ENCODE measurements around the gene CDIP1. TPM values are rescaled to one million over a fixed set of nuclear protein-coding genes. Genes with fewer than 3 reads are reported as not detected.
A peak's percentile ranks its signal among the peaks of the same experiment; 100 is the strongest.

CDIP1 gene
- total and polyA plus RNA-seq, 9 of the 15 experiments (the other 6 are each of a cell fraction or from before 2014, with no cell fraction given): 0.29 TPM; not detected in 8

DNA sequence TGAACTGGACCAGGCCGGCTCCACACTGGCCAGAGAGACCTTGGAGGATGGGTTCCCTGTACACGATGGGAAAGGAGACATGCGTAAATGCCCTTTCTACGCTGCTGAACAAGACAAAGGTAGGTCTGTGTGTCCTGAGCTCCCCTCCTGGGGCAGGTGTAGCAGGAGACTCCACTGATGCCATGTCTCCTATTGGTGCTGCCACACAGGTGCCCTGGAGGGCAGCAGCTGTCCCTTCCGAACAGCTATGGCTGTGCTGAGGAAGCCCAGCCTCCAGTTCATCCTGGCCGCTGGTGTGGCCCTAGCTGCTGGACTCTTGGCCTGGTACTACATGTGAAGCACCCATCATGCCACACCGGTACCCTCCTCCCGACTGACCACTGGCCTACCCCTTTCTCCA lies 29.2 kb downstream of the CDIP1 start:
- Histone ChIP-seq H3K4me3 (no peak overlapping the region), H4K20me1 (replicated peaks; ENCODE audit: control insufficient read depth, insufficient read depth, low read length) (0 out of 2 replicates have a peak, but pooled peaks cover 6% of the 10 kb centered on the region), H2AFZ (ENCODE audit: low read depth, low read length) (no peak overlapping the region), H3K36me3 (ENCODE audit: control insufficient read depth, insufficient read depth, low read length) (peaks cover 74% of the 10 kb centered on the region; the same call in 2 of the 3 replicates), H3K27ac (ENCODE audit: extremely low read depth, low read depth, low read length) (no peak overlapping the region), H3K9me1 (ENCODE audit: control insufficient read depth, insufficient read depth, low read length) (no peaks in the 10 kb centered on the region), H3K4me2 (ENCODE audit: insufficient read depth, low read length) (no peak overlapping the region), H3K9ac (ENCODE audit: insufficient read depth in 1 of 2, low read depth in 2 of 2, low read length in 2 of 2) (0 out of 4 replicates have a peak overlapping the region, but pooled peaks of 1 of the 2 experiments have one; percentile 19), H3K27me3 (ENCODE audit: control insufficient read depth in 2 of 2, insufficient read depth in 2 of 2, low read length in 2 of 2) (no peaks in the 10 kb centered on the region), H3K9me3 (replicated peaks; ENCODE audit: control insufficient read depth, insufficient read depth, low read depth, low read length) (no peaks in the 10 kb centered on the region), H3K4me1 (replicated peaks in 1 of 2; ENCODE audit: control insufficient read depth in 2 of 2, insufficient read depth in 2 of 2, low read length in 2 of 2) (peaks cover 0 to 13% of the 10 kb centered on the region in 2 experiments; a peak in 2 of 5 replicates), H3K79me2 (ENCODE audit: control insufficient read depth, insufficient read depth, low read length) (no peaks in the 10 kb centered on the region)
- in situ Hi-C loops (cut with MboI): no loop called here
- BruUV-seq (replicated peaks): no TSS peak
- DNase-seq (ENCODE audit: extremely low read depth in 1 of 4, low spot score in 3 of 4) (no peak), ATAC-seq (no peak), FAIRE-seq (no peak)
- 93% methylated on average over 8 of the region's 8 CpGs for WGBS (ENCODE audit: insufficient coverage, low coverage, missing lambda C conversion rate)
- intact Hi-C loops (cut with micrococcal nuclease): no loop called here
- POLR2A ChIA-PET: interaction anchor here (0.9 to 1.2 kb wide), 2 partner anchors 45 to 98 kb away, joined by 3 read pairs; no protein-coding TSS in a partner anchor
- CTCF ChIA-PET (ENCODE audit: low intra/inter-chr PET ratio): no interaction called here
- TF ChIP-seq, protein P1, sequence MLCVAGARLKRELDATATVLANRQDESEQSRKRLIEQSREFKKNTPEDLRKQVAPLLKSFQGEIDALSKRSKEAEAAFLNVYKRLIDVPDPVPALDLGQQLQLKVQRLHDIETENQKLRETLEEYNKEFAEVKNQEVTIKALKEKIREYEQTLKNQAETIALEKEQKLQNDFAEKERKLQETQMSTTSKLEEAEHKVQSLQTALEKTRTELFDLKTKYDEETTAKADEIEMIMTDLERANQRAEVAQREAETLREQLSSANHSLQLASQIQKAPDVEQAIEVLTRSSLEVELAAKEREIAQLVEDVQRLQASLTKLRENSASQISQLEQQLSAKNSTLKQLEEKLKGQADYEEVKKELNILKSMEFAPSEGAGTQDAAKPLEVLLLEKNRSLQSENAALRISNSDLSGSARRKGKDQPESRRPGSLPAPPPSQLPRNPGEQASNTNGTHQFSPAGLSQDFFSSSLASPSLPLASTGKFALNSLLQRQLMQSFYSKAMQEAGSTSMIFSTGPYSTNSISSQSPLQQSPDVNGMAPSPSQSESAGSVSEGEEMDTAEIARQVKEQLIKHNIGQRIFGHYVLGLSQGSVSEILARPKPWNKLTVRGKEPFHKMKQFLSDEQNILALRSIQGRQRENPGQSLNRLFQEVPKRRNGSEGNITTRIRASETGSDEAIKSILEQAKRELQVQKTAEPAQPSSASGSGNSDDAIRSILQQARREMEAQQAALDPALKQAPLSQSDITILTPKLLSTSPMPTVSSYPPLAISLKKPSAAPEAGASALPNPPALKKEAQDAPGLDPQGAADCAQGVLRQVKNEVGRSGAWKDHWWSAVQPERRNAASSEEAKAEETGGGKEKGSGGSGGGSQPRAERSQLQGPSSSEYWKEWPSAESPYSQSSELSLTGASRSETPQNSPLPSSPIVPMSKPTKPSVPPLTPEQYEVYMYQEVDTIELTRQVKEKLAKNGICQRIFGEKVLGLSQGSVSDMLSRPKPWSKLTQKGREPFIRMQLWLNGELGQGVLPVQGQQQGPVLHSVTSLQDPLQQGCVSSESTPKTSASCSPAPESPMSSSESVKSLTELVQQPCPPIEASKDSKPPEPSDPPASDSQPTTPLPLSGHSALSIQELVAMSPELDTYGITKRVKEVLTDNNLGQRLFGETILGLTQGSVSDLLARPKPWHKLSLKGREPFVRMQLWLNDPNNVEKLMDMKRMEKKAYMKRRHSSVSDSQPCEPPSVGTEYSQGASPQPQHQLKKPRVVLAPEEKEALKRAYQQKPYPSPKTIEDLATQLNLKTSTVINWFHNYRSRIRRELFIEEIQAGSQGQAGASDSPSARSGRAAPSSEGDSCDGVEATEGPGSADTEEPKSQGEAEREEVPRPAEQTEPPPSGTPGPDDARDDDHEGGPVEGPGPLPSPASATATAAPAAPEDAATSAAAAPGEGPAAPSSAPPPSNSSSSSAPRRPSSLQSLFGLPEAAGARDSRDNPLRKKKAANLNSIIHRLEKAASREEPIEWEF (CRISPR knock-in tag; IDR thresholded peaks at IDR 0.05): no peak
- no peak for TF ChIP-seq ZNF311 (CRISPR knock-in tag; IDR thresholded peaks at IDR 0.05)
- TF ChIP-seq ZNF134 (CRISPR knock-in tag; conservative IDR thresholded peaks at IDR 0.05): no peak
- no peak for TF ChIP-seq CBFA2T2 (conservative IDR thresholded peaks at IDR 0.05)
- TF ChIP-seq ZBTB8A (IDR thresholded peaks at IDR 0.05; ENCODE audit: partially characterized antibody): no peak
- TF ChIP-seq BACH1 (tag; IDR thresholded peaks at IDR 0.05): no peak
- TF ChIP-seq NFYB (IDR thresholded peaks at IDR 0.05; ENCODE audit: extremely low read depth, insufficient read length): no peak
- TF ChIP-seq ZNF232 (CRISPR knock-in tag; IDR thresholded peaks at IDR 0.05): no peak
- TF ChIP-seq FIP1L1 (IDR thresholded peaks at IDR 0.05; ENCODE audit: low read depth, low read length, poor library complexity, severe bottlenecking): no peak
- TF ChIP-seq NFIX (CRISPR knock-in tag; IDR thresholded peaks at IDR 0.05; ENCODE audit: low read depth): no peak
- no peak for TF ChIP-seq ZSCAN32 (CRISPR knock-in tag; IDR thresholded peaks at IDR 0.05)
- TF ChIP-seq STAG1 (CRISPR knock-in tag; IDR thresholded peaks at IDR 0.05; ENCODE audit: borderline replicate concordance): no peak
- TF ChIP-seq CEBPG (CRISPR knock-in tag; IDR thresholded peaks at IDR 0.05): no peak
- TF ChIP-seq CEBPG (tag; conservative IDR thresholded peaks at IDR 0.05 in 1 of 2, IDR thresholded peaks at IDR 0.05 in 1 of 2): no peak
- TF ChIP-seq HMG20B (CRISPR knock-in tag; IDR thresholded peaks at IDR 0.05): no peak
- TF ChIP-seq, protein P2, sequence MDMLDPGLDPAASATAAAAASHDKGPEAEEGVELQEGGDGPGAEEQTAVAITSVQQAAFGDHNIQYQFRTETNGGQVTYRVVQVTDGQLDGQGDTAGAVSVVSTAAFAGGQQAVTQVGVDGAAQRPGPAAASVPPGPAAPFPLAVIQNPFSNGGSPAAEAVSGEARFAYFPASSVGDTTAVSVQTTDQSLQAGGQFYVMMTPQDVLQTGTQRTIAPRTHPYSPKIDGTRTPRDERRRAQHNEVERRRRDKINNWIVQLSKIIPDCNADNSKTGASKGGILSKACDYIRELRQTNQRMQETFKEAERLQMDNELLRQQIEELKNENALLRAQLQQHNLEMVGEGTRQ (CRISPR knock-in tag; IDR thresholded peaks at IDR 0.05): no peak
- TF ChIP-seq, protein P3, sequence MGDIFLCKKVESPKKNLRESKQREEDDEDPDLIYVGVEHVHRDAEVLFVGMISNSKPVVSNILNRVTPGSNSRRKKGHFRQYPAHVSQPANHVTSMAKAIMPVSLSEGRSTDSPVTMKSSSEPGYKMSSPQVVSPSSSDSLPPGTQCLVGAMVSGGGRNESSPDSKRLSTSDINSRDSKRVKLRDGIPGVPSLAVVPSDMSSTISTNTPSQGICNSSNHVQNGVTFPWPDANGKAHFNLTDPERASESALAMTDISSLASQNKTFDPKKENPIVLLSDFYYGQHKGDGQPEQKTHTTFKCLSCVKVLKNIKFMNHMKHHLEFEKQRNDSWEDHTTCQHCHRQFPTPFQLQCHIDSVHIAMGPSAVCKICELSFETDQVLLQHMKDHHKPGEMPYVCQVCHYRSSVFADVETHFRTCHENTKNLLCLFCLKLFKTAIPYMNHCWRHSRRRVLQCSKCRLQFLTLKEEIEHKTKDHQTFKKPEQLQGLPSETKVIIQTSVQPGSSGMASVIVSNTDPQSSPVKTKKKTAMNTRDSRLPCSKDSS (IDR thresholded peaks at IDR 0.05; ENCODE audit: low read depth, partially characterized antibody): no peak
